OCI-LY1 (cell line): ENCODE data around the gene HELB.

Experiments used
- EZH2 ChIP-seq: fragments of 200-600 bp; sonication (generic), shearing (Covaris generic); IDR thresholded peaks from 2 replicates; pipeline ENCODE4 v1.8.0; 2017; ENCODE audit warnings: borderline replicate concordance, mixed run types, mild to moderate bottlenecking, antibody characterized with exemption, low read length, moderate library complexity, mixed read lengths
- TF ChIP-seq, protein P1 (sequence below): fragments of 200-600 bp; sonication (generic), shearing (Covaris generic); IDR thresholded peaks from 2 replicates; pipeline ENCODE4 v1.5.1; 2017; ENCODE audit warnings: mild to moderate bottlenecking, antibody characterized with exemption, low read length, moderate library complexity, mixed read lengths

DNA sequence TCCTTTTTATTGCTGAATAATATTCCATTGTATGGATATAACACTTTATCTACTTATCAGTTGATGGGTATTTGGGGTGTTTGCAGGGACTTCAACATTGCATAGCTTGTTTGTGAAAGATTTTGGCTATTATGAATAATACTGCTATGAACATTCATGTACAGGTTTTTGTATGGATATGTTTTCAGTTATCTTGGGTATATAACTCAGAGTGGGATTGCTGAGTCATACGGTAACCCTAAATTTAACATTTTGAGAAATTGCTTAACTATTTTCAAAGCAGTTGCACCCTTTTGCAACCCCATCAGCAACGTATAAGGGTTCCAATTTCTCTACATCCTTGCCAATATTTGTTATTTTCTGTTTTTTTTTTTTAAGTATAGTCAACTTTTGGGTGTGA, 27.3 kb upstream of the HELB start:
- no peak for TF ChIP-seq EZH2
- TF ChIP-seq, protein P1, sequence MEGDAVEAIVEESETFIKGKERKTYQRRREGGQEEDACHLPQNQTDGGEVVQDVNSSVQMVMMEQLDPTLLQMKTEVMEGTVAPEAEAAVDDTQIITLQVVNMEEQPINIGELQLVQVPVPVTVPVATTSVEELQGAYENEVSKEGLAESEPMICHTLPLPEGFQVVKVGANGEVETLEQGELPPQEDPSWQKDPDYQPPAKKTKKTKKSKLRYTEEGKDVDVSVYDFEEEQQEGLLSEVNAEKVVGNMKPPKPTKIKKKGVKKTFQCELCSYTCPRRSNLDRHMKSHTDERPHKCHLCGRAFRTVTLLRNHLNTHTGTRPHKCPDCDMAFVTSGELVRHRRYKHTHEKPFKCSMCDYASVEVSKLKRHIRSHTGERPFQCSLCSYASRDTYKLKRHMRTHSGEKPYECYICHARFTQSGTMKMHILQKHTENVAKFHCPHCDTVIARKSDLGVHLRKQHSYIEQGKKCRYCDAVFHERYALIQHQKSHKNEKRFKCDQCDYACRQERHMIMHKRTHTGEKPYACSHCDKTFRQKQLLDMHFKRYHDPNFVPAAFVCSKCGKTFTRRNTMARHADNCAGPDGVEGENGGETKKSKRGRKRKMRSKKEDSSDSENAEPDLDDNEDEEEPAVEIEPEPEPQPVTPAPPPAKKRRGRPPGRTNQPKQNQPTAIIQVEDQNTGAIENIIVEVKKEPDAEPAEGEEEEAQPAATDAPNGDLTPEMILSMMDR = no peak
